CD4-positive, alpha-beta T cell treated with Interleukin-15 for 4 hours (primary cell): ENCODE results near the gene AMBRA1.
A peak's percentile ranks its signal among the peaks of the same experiment; 100 is the strongest.
"Not testable (repeated sequence)": the region's sequence is repeated elsewhere in the genome, so short reads cannot be mapped to it uniquely, and the experiment has no call there.

Source experiments
- DNase-seq: peaks from one replicate; pipeline ENCODE4 v3.0.0-alpha.2; 2020; ENCODE audit warnings: low spot score

Gene AMBRA1

GRCh38 chr11:46381819-46382645, 211.8 kb downstream of the AMBRA1 start:
- DNase-seq = no peak

GRCh38 chr11:46381048-46381818, 212.6 kb downstream of the AMBRA1 start, which contains the start of gene MDK:
TSS of gene MDK (plus strand) at chr11:46381669. CDS start at chr11:46382058, 389 bp downstream.
- DNase-seq = no peak

- peak; percentile 31 for DNase-seq
These were observed 213.3 kb downstream of the AMBRA1 start for GRCh38 chr11:46380340-46381047.

GRCh38 chr11:46379482-46380293, 214.1 kb downstream of the AMBRA1 start:
- DNase-seq = not testable (repeated sequence)

- no peak for DNase-seq
These were observed 214.9 kb downstream of the AMBRA1 start for GRCh38 chr11:46378811-46379481.

GRCh38 chr11:46378296-46378695, 215.5 kb downstream of the AMBRA1 start:
- DNase-seq = no peak

GRCh38 chr11:46377831-46378230, 216.0 kb downstream of the AMBRA1 start:
- DNase-seq = no peak

GRCh38 chr11:46377290-46377689, 216.5 kb downstream of the AMBRA1 start:
- no peak for DNase-seq

GRCh38 chr11:46376258-46377050, 217.4 kb downstream of the AMBRA1 start:
- DNase-seq = no peak

GRCh38 chr11:46375392-46376101, 218.3 kb downstream of the AMBRA1 start:
- no peak for DNase-seq

GRCh38 chr11:46374815-46375214, 219.0 kb downstream of the AMBRA1 start:
- no peak for DNase-seq

- DNase-seq = no peak
These were observed 219.8 kb downstream of the AMBRA1 start for GRCh38 chr11:46373787-46374740.

- not testable (repeated sequence) for DNase-seq
These were observed 221.3 kb downstream of the AMBRA1 start for GRCh38 chr11:46372501-46372900.

- DNase-seq = no peak
These were observed 221.7 kb downstream of the AMBRA1 start for GRCh38 chr11:46372086-46372485.

GRCh38 chr11:46371262-46371661, 222.6 kb downstream of the AMBRA1 start:
- DNase-seq = not testable (repeated sequence)

GRCh38 chr11:46370253-46370652, 223.6 kb downstream of the AMBRA1 start:
- DNase-seq = no peak

GRCh38 chr11:46369458-46370152, 224.2 kb downstream of the AMBRA1 start:
- peak; percentile 45 for DNase-seq

- DNase-seq = no peak
These were observed 225.9 kb downstream of the AMBRA1 start for GRCh38 chr11:46367916-46368267.
